GM21390 (cell line): ENCODE results near the gene GTF2H4.

Experiments used
- ATAC-seq: cut with Tn5 transposase; IDR thresholded peaks from one replicate; pipeline ENCODE4 v1.9.1; 2021; ENCODE audit not compliant: unreplicated experiment

Gene GTF2H4

DNA sequence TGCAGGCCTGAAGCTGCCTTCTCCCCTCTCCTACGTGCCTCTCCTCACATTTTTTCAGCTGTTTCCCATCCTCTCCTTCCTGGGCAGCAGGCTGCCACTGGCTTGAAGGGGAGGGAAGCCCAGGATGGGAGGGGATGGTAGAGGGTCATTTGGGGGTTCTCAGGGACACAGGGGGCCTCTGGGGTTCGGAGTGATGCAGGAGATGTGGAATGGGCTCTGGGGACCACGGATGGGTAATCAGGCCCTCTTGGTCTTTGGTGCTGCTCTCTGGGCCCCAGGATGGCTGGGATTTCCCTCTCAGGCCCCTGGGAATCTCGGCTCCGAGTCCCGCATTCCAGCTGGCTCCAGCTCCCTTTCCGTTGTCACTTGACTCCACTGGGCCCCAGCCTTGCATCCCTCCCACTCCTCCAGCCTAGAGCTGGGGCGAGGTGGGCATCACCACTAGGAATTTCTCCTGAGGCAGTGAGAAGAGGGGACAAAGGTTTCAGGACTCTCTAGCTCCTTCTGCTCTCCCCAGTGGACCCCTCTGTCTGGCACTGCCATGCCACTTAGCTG is 25.7 kb upstream of the GTF2H4 start:
- ATAC-seq = no peak

DNA sequence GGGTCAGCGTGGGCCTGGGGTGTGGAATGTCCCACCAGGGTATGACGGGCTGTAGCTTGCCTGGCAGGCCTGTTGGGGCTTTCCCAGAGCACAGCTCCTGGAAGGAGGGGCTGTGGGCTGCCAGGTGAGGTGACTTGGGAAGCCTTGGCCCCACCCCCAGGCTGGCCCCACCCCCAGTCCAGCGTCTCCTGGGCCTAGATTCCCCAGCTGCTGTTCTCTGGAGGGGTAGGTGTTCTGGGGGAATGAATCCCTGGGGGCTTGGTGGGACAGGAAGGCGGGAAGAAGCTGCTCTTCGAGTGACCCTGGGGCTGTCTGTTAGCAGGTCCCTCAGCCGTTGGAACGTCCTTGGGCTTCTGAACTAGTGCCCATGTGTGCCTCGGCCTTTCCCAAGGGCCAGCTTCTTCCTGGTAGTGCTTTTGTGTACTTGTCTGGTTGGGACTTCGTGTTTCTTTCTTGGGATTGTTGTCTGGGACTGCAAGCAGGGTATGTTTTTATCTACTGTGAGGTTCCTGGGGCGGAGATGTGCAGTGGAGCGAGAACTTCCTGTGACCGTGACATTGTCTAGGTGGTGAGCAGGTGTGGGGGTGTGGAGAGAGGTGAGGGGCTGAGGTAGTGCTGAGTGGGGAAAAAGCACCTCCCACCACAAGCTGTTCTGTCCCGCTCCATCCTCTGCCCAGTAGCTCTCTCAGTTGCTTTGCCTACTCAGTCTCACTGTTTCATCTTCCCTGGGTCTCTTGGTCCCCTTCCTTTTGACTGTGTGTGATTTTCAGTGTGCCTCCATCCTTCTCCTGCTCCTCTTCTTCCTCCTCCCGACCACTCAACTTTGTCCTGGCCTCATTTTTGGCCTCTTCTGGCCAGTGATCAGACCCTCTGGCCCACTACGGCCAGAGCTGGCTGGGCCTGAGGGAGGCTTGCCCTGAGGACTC is 25.0 kb upstream of the GTF2H4 start:
- ATAC-seq = no peak

DNA sequence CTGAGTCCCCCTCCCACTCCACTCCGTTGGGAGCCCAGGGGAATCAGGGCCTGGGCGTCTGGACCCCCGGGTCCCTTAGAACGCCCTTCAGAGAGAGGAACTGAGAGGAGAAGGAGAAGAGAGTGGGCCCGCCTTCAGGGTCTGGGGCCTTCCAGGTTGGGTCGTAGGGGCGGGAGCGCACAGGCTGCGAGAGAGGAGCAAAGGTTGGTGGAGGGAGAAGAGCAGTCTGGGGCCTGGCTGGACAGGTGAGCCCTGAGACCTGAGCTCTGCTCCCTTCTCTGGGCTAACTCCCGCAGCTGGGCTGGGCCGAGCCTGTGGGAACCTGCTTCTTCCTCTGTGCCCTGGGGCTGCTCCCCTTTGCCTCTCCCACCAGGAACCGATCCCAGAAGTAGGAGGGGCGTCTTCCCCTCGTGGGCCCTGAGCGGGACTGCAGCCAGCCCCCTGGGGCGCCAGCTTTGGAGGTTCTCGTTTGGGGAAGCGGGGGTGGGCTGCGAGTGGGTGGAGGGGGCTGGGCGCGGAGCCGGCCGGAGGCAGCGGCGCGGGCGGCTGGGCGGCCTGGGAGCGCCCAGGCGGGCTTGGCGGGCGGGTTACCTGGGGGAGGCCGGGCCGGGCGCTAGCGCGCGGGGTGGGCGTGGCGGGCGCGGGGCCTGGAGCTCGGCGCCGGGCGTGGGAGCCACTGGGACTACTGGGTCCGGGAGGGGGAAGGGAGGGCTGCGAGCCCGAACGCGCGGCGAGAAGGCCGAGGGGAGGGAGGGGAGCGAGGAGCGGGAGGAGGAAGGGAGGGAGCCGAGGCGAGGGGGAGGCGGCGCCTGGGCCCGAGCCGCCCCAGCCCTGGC is 24.1 kb upstream of the GTF2H4 start, which contains the start of gene DDR1:
TSS of gene DDR1 (plus strand) at position 835 of the 836 bp plus-strand sequence. CDS start 4,211 bp downstream, outside the sequence.
- peak; percentile 45 for ATAC-seq

DNA sequence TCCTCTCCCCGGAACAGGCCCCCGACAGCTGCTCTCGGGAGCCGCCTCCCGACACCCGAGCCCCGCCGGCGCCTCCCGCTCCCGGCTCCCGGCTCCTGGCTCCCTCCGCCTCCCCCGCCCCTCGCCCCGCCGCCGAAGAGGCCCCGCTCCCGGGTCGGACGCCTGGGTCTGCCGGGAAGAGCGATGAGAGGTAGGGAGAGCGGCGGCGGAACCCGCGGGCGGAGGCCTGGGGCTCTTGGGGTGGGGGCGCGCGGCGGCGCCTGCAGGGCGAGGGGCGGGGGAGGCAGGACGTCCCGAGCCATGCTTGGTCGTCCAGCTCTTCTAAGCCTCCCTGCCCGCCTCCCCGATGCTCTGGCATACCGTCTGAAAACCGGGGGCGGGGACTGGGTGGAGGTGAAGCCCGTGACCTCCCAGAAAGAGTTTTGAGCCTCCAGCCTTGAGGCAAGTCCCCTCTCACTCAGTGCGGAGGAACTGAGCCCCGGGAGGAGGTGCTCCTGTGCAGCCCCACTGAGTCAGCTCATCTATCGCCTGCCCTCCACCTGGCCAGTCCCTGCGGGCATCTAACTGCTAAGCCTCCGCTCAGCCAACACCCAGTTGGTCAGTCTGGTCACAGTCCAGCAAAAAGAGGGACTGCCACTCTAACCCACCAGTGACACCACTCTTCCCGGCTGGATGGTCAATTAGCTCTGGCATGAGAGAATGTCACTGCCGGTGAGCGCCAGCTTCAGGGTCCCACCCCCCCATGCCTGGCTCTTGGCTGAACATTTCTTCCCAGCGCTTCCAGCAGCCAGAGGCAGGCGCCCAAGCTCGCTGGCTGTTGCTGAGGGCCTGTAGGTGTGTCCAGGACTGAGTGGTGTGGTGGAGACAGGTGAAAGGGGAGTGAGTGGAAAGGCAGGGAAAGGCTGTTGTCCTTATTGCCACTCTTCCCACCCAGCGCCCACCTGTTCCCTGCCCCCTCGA is 23.2 kb upstream of the GTF2H4 start:
- peak; percentile 32 for ATAC-seq

DNA sequence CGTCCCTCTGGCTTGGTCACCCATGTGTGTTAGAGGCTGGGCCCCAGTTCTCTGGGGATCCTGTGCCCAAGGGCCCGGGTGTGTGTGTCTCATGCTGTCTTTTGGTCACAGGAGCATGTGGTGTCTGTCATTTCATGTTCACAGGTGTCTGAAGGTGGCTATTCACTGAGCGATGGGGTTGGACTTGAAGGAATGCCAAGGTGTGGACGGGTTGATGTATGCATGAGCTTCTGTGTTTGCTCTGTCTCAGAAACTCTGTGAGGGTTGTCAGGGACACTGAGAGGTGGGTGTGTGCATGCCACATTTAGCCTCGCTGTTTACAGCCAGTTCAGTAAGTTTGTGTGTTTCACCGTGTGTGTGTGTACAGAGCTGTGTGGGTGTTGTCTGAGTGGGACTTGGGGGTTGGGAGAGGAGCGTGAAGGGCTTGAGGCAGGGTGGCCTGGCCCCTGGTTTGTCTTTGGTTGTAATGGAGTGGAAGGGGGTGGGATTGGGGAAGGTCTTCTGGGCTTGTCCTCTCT is 22.5 kb upstream of the GTF2H4 start:
- ATAC-seq = no peak

DNA sequence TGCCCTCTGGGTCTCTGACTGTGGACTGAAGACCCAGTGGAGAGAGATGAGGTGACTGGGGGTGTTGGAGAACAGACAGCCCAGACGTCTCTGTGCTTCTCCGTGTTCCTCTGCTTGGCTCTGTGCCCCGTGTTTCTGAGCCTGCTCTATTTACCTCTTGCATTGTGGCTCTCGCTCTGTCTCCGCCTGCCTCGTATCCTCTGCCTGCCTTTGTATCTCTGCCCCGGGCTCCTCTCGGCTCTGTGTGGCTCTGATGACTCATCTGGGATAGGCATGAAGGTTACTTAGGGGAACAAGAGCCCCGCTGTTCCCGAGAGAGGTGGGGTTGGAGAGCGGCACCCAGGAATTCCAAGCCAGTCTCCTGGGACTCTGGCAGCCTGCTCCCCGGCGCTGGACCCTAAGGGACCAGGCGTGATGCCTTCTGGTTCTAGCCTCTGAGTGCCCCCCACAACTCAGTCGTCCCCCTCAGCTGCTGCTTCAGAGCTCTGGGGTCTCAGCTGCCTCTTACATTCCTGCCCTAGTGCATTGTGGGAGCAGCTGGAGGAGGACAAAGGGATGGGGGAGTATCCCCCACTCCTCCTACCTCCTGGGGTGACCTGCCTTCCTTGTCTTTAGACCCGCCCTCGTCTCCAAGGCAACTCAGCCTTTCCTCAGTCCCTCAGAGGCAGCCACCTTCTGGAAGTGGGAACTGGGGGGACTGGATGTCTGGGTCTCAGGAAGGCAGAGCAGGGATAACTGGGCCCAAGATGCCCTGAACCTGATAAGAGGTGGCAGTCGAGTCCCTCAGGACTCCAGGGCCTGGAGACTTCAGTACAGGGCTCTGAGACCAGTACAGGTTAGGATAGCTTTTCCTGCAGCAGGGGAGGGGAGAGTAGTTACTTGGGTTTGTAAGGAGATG is 21.8 kb upstream of the GTF2H4 start:
- ATAC-seq = no peak

DNA sequence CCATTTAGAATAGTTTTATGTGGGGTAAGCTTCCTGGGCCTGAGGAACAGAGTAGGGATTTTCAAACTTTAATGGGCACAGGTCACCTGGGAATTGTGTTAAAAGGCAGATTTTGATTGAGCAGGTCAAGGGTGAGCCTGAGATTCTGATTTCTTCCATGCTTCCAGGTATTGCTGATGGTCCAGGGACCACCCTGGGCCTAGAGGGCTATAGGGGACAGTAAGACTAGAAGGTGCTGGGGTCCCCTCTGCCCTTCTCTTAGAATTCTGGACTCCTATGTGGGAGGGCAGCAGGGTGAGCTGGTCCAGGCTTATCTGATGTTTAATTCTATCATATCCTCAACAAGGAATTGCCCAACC is 21.1 kb upstream of the GTF2H4 start:
- no peak for ATAC-seq

DNA sequence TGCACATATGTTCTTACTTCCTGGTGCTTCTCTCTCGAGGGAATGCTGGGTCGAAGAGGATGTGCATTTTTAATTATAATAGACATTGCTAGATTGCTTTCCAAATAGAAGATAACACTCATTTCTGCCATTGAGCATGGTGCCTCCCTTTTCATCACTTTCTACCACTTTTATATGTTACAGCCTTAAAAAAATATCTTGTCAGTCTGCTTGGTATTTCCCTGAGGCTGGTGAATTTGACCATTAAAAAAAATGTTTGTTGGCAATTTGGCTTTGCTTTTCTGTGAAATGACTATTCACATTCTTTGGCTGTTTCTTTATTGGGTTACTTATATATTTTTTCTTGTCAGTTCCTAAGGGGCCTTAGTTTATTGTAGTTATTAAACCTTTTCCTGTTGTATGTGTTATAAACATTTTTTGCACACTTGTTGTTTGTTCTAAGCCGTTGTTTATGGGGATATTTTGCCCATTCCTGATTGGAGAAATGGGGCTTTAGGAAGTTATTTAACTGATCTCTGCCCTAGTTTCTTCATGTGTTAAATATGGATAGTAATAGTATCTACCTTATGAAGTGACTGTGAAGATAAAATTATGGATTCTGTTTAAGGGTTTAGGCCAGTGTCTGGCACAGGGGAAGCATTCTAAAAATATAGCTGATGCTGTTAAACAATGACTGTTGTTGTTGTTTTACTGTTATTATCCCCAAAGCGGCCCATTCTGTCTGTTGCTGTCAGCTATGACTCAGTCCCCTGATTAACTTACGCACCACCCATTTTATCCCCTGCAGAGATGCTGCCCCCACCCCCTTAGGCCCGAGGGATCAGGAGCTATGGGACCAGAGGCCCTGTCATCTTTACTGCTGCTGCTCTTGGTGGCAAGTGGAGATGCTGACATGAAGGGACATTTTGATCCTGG is 19.8 kb upstream of the GTF2H4 start:
- no peak for ATAC-seq

DNA sequence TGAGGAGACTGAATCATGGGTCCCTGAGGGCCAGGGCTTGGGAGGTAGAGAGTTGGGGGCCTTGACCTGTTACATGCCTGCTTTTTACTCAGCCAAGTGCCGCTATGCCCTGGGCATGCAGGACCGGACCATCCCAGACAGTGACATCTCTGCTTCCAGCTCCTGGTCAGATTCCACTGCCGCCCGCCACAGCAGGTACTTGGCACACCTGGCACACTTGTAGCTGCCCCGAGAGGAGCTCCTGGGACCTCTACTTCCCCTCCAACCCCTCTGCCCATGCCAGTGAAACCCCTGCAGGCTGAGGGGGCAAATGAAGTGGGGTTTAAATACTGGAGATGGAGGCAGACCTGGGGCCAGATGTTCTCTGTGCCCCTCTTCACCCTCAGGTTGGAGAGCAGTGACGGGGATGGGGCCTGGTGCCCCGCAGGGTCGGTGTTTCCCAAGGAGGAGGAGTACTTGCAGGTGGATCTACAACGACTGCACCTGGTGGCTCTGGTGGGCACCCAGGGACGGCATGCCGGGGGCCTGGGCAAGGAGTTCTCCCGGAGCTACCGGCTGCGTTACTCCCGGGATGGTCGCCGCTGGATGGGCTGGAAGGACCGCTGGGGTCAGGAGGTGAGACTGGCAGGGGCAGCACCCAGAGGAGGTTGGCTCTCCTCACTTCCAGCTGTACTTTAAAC is 19.1 kb upstream of the GTF2H4 start:
- no peak for ATAC-seq

DNA sequence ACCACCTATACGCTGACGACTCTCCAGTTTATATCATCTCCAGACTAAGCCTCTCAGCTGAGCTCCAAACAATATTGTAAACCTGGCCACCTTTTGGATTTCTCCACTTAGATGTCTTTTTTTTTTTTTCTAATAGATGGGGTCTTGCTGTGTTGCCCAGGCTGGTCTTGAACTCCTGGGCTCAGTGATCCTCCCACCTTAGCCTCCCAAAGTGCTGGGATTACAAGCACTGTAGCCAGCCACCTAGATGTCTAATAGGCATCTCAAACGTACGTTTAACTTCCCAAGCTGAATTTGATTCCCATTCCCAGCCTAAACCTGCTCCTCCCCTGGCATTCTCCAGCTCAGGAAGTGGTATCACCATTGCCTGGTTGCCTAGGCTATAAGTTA is 18.5 kb upstream of the GTF2H4 start:
- ATAC-seq = no peak

DNA sequence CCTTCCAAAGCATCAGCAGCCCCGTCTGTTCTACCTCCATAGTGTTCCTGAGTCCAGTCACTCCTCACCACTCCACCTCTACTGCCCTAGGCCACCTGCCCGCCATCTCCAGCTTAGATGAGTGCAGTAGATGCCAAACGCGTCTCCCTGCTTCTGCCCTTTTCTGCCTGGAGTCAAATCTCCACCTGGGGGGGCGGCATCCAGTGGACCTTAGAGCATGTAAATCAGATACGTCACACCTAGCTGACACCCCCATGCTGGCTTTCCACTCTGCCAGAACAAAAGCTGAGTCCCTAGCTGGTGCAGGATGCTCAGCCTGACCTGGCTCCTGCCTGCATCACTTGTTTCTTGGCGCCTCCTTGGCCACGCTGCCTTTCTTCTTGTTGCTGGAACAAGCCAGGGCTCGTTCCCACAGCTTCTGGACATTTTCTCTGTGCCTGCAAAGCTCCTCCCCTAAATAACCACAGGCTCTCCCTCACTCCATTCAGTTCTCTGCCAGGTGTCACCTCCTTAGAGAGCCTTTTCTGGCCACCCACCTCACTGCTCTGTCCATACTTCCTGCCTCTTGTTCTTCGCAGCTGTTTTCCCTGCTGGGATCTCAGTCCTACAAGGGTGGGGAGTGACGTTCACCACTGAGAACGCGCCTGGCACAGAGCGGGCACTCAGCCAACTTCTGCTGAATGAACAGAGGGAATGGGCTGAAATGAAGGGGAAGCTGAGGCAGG is 17.9 kb upstream of the GTF2H4 start:
- ATAC-seq = no peak

DNA sequence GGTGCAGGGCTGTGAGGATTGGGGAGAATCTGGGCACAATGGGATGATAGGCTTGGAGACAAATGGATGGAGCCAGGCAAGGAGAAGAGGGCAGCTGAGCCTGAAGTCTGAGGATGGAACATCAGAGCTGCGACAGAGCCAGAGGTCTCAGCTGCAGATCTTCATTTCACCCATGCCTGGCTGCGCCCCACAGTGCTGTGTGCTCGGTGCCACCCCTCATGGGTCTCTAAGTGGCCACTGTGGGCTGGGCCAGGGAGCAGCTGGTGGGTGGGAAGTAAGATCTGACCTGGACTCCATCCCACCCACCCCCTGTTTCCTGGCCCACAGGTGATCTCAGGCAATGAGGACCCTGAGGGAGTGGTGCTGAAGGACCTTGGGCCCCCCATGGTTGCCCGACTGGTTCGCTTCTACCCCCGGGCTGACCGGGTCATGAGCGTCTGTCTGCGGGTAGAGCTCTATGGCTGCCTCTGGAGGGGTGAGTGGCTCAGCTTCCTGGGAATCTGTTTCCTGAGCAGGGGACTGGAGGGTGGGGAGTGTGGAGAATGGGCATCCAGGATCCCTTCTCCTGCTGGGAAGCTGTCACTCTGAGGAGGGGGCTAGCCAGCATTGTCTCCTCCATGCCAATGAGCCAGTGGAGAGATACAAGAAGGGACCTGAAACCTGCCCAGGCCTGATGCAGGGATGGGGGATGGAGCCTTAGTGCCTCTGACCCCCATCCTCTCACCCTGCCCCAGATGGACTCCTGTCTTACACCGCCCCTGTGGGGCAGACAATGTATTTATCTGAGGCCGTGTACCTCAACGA is 17.2 kb upstream of the GTF2H4 start:
- ATAC-seq = no peak

DNA sequence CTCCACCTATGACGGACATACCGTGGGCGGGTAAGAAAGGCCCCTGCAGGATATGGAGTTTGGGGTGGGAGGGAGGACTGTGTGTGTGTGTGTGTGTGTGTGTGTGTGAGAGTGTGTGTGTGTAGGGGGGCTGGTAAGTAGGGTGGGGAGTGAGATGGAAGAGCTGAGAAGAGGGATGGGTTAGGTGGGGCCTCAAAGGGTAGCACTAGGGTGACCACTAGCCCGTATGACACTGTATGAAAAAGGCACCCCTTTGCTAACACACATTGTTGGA is 16.6 kb upstream of the GTF2H4 start:
- no peak for ATAC-seq

DNA sequence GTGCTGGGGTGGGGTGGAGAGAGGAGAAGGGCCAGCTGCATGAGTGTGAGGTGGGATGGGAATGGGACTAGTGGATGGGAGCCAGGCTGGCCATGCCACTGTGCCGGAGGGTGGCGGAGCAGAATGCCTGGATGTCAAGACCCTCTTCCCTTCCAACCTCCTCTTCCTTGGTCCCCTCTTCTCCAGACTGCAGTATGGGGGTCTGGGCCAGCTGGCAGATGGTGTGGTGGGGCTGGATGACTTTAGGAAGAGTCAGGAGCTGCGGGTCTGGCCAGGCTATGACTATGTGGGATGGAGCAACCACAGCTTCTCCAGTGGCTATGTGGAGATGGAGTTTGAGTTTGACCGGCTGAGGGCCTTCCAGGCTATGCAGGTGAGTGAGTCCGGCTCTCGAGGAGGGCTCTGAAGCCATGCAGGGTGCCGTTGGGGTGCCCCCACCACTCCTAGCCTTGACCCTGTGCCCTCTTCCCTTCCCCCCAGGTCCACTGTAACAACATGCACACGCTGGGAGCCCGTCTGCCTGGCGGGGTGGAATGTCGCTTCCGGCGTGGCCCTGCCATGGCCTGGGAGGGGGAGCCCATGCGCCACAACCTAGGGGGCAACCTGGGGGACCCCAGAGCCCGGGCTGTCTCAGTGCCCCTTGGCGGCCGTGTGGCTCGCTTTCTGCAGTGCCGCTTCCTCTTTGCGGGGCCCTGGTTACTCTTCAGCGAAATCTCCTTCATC is 16.0 kb upstream of the GTF2H4 start:
- no peak for ATAC-seq

DNA sequence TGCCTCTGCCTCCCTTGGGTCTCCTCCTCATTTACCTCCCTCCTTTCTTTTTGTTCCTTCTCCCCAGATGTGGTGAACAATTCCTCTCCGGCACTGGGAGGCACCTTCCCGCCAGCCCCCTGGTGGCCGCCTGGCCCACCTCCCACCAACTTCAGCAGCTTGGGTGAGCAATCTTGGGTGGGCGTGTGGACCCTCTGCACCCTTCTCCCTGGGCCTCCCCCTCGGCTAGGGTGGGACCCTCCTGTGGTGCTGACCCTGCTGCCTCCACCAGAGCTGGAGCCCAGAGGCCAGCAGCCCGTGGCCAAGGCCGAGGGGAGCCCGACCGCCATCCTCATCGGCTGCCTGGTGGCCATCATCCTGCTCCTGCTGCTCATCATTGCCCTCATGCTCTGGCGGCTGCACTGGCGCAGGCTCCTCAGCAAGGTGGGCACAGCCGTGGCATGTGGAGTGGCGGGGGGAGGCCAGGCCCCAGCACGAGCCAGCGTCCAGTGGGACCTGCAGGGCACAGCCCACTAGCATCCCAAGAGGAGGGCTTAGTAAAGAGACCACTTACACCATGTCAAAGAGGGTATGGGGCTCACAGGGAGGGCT is 14.9 kb upstream of the GTF2H4 start:
- ATAC-seq = no peak
